Right ventricle myocardium superior (tissue), 1 donor: ENCODE data around the gene FAM184A. TPM values are rescaled to one million over a fixed set of nuclear protein-coding genes. Genes with fewer than 3 reads are reported as not detected.

Experiments
- ATAC-seq: fragments of 200-7000 bp; cut with Tn5 transposase; one replicate; pipeline ENCODE4 v1.9.1; 2020; ENCODE audit warnings: mild to moderate bottlenecking; ENCODE audit not compliant: poor library complexity
- DNase-seq: peaks from one replicate; pipeline ENCODE4 v3.0.0-alpha.2; 2020
- intact Hi-C: fragments of 100-400 bp; cut with DNase I; formaldehyde crosslinking; loops from one replicate; pipeline ENCODE4 v1.11.2; 2022
- total RNA-seq: library from RNA; stranded (reverse); fragmentation: NEBNext Ultra II Directional; extraction: Animal tissue kit (Norgen Biotek cat#: 25700); gene quantifications from one replicate; pipeline ENCODE4 v1.2.1, GENCODE V29; 2021
- donor health status: DM: no; HTN: yes; CAD: no; lungs with severe emphysema.

FAM184A gene
- total RNA-seq, 1 donor from 2014 or later = 1.6 TPM

GRCh38 chr6:118984342-118984741 is 94.1 kb downstream of the FAM184A start:
- DNase-seq = no peak
- intact Hi-C loops = no loop called here
- no peak for ATAC-seq

DNA sequence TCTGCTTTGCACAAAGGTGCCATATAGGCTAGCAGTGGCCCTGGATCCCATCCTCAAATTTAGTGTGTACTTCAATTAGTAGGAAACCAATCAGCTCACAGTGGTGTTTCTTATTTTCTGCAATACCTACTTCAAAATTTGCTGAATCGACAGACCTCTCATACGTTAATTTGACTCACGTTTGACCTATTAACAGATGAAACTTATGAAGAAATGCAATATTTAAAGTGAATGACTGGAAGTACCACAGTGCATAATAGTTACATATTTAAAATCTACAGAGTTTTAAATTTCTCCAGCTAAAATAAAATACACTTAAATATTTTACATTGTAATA is 95.9 kb downstream of the FAM184A start:
- DNase-seq (no peak), ATAC-seq (no peak)
- intact Hi-C loops = no loop called here

DNA sequence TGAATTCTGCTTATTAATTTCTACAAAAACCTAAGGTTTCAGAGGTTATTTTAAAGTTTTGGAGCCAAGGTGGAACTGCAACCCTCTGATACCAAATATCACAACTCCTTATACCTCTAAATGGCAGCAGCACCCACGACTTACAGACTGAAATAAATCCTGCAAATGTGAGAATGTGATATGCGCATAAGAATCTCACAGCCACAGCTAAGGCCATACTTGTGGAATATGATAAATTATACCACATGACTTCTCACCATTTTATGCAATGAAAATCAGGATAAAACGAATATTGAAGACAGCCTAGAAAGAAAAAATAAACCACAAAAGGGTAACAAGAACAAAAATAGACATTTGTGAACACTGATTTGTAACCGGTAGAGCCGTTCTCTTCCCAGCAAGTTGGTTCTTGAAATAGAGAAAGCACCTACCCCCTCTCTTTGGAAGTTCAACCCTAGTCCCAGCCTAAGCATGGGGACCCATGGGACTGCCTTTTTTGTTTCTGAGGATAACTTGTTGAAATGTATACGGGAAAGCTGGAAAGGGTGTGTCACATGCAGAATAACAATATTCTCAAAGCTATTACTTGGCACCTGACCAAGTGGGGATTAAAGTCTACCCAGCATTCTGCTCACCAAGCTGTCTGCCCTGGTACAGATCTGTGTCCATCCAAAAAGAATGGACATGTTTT is 96.4 kb downstream of the FAM184A start:
- DNase-seq (no peak), ATAC-seq (no peak)
- intact Hi-C loops = no loop called here

GRCh38 chr6:118980063-118980462 is 98.4 kb downstream of the FAM184A start:
- intact Hi-C loops = no loop called here
- peak; percentile 61 for DNase-seq
- no peak for ATAC-seq

- ATAC-seq = no peak
- no peak for DNase-seq
- intact Hi-C loops = no loop called here
Measured at GRCh38 chr6:118974790-118975189, 103.7 kb downstream of the FAM184A start.

- no peak for DNase-seq
- ATAC-seq = no peak
- intact Hi-C loops = no loop called here
Measured at GRCh38 chr6:118971682-118972081, 106.8 kb downstream of the FAM184A start.

- DNase-seq (no peak), ATAC-seq (no peak)
- intact Hi-C loops = no loop called here
Measured at GRCh38 chr6:118970866-118971265, 107.6 kb downstream of the FAM184A start.

DNA sequence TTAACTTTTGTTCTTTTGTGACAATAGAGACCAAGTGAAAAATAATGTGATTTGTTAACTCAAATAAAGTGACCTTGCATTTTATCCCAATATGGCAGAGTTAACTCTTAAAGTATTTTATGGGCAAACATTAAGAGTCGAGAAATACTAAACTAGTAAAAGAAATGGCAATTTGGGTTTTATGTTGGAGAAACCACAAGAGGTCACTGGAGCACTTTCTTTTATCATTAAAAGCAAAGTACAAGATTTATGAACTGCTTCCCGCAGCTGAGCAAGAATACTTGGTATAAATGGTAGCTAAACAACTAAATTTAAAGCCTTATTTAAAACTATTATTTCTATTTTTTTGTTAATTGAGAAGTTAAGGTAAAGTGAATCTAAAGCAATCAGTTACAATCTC is 110.0 kb downstream of the FAM184A start:
- peak; percentile 52 for ATAC-seq
- intact Hi-C loops = no loop called here

GRCh38 chr6:118967239-118967638 is 111.2 kb downstream of the FAM184A start:
- ATAC-seq = no peak
- intact Hi-C loops = no loop called here
- no peak for DNase-seq

More for the DNA sequence above, 110.0 kb downstream of the FAM184A start:
- DNase-seq = no peak

DNA sequence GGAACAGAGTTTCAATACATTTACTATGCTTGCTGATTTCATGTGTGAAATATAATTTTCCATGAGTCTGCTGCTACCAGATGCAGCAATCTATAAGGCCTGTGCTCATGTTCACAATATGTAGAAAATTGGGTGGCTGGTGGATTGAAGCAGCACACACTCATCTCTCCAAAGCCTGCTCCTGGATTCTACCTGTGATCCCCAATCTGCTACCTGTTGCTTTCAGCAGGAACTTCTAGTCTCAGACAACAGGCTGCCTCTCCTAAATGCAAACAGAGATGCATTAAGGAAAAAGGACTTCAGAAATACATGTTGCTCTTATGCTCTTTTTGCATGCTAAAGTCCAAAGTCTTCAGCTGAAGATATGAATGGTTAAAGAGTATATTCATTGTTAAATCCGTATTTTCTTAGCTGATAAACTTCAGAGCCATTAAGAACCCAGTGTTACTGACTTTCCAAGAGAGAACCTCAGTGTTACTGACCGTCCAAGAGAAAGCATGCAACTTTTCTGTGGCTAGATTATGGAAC is 112.6 kb downstream of the FAM184A start:
- ATAC-seq = no peak
- intact Hi-C loops = loop anchor here (2.0 kb wide), 1 partner anchor 149 kb away; no protein-coding TSS in a partner anchor
- DNase-seq = no peak

GRCh38 chr6:118965371-118965770 is 113.1 kb downstream of the FAM184A start:
- intact Hi-C loops = loop anchor here (2.0 kb wide), 1 partner anchor 149 kb away; no protein-coding TSS in a partner anchor
- ATAC-seq = no peak
- no peak for DNase-seq

DNA sequence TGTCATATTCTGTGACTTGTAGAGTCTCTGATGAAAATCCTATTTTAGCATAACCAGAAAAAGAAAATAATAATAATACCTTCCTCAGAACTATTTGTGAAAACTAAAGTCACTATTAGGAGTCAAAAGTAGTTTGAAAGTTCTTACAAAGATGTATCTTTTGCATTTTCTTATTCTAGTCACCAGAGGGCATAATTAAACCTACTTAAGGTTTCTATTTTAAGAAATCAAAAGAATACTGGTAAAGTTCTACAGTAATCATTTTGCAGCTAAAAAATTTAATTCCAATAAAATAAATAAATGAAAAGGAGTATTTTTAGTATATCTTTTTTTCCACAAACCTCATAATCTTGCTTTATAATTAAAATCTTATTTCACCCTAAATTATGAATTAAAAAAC is 115.5 kb downstream of the FAM184A start:
- ATAC-seq = no peak
- intact Hi-C loops = no loop called here

GRCh38 chr6:118959903-118960302 is 118.6 kb downstream of the FAM184A start:
- intact Hi-C loops = no loop called here
- no peak for ATAC-seq
- no peak for DNase-seq

More for the DNA sequence above, 115.5 kb downstream of the FAM184A start:
- no peak for DNase-seq

DNA sequence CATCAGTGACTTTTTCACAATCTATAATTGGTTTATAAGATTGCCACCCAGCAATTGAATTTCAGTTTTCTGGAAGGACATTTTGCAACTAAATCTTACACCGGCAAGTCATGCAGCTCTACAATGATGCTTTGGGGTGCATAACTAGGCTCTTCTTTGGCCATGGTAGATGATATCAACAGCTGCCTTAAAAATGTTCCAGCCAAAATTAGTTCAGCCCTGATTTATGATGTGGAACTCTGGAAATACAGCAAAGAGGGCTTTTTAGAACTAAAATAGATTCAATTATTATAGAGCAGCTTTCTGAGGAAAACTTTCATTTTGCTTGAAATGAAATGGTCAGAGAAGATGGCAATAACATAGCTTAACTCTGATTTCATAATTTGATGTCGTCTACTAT is 125.1 kb downstream of the FAM184A start:
- DNase-seq (no peak), ATAC-seq (no peak)
- intact Hi-C loops = no loop called here

DNA sequence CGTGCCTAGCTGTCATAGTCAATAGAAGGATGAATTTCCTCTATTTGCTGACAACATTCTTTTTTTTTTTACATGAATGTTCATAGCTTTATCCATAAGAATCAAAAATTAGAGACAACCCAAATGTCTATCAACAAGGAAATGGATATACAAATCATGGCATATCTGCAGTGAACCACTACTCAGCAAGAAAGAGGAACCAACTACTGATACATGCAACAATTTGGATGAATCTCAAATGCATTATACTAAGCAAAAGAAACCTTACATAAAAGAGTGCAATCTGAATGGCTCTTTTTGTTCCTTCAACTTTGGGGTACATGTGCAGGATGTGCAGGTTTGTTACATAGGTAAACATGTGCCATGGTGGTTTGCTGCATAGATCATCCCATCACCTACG is 125.8 kb downstream of the FAM184A start:
- intact Hi-C loops = no loop called here
- DNase-seq (no peak), ATAC-seq (no peak)

- ATAC-seq = no peak
- DNase-seq = no peak
- intact Hi-C loops = no loop called here
Measured at GRCh38 chr6:118945217-118945616, 133.2 kb downstream of the FAM184A start.

DNA sequence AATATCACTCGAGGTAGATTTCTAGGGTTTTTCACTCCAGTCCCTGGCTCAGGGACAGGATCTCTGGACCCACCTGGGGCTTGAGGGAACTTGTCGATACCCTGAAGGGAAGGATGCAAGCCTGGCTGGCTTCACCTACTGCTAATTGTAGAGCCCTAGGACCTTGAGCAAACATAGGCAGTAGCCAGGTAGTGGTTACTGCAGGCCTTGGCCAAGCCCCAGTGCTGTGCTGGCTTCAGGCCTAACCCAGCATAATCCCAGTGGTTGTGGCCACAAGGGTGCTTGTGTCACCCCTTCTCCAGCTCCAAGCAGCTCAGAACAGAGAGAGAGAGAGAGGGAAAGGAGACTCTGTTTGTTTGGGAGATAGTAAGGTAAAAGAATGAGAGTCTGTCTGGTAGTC is 137.7 kb downstream of the FAM184A start:
- ATAC-seq = no peak
- intact Hi-C loops = no loop called here
- DNase-seq = no peak

- DNase-seq (peak; percentile 45), ATAC-seq (peak; percentile 35)
- intact Hi-C loops = no loop called here
Measured at GRCh38 chr6:118939683-118940082, 138.8 kb downstream of the FAM184A start.

DNA sequence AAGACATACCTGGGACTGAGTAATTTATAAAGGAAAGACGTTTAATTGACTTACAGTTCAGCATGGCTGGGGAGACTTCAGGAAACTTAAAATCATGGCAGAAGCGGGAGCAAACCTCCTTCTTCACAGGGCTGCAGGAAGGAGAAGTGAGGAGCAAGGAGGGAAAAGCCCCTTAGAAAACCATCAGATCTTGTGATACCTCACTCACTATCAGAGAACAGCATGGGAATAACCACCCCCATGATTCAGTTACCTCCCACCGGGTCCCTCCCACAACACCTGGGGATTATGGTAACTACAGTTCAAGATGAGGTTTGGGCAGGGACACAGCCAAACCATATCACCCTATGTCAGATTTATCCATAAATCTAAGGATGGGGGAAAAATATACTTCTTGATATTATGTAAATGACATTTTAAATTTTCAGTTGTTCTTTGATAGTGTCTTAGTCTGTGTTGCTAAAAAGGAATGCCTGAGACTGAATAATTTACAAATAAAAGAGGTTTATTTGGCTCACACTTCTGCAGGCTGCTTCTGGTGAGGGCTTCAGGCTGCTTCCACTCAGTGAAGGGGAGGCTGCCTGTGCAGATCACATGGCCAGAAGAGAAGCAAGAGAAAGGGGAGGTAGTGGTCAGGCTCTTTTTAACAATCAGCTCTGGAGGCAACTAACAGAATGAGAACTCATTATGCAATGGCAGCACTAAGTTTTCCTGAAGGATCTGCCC is 142.3 kb downstream of the FAM184A start:
- no peak for DNase-seq
- no peak for ATAC-seq
- intact Hi-C loops = no loop called here

- ATAC-seq = no peak
- no peak for DNase-seq
- intact Hi-C loops = no loop called here
Measured at GRCh38 chr6:118935331-118935668, 143.2 kb downstream of the FAM184A start.
